MCF 10A (cell line): ENCODE data around the gene ARL11. TPM values are rescaled to one million over a fixed set of nuclear protein-coding genes. Genes with fewer than 3 reads are reported as not detected.
"Not testable (repeated sequence)": the region's sequence is repeated elsewhere in the genome, so short reads cannot be mapped to it uniquely, and the experiment has no call there.

Source experiments
- BruUV-seq: library from RNA; stranded (reverse); fragments of 400-500 nt; replicated peaks from 2 replicates; lab custom pipeline; 2021; lab: Mats Ljungman, UMichigan
- CTCF ChIA-PET: fragments of 300-600 bp; sonication (Branson Sonifier 250); formaldehyde crosslinking; extraction: SDS; loops from one replicate; lab custom pipeline; 2021; ENCODE audit warnings: antibody characterized with exemption, inconsistent platforms; lab: Yijun Ruan, JAX
- POLR2A ChIA-PET: fragments of 300-600, 350-650 bp; sonication (Branson Sonifier 250); formaldehyde crosslinking; extraction: SDS; loops from one replicate; lab custom pipeline; 2020; ENCODE audit warnings: antibody characterized with exemption, inconsistent platforms; lab: Yijun Ruan, JAX
- DNase-seq: peaks from one replicate; pipeline ENCODE4 v3.0.0-alpha.2; 2018; ENCODE audit not compliant: unreplicated experiment
- H3K27ac Mint-ChIP-seq: one replicate; pipeline ENCODE4 v1.8.0; 2022; ENCODE audit warnings: mild to moderate bottlenecking, low read depth, mixed read lengths; ENCODE audit not compliant: unreplicated experiment
- H3K27me3 Mint-ChIP-seq: one replicate; pipeline ENCODE4 v1.8.0; 2022; ENCODE audit warnings: mixed read lengths; ENCODE audit not compliant: insufficient read depth, unreplicated experiment
- H3K36me3 Mint-ChIP-seq: one replicate; pipeline ENCODE4 v1.8.0; 2022; ENCODE audit warnings: mild to moderate bottlenecking, moderate library complexity, mixed read lengths; ENCODE audit not compliant: insufficient read depth, unreplicated experiment
- H3K4me1 Mint-ChIP-seq: one replicate; pipeline ENCODE4 v1.8.0; 2022; ENCODE audit warnings: mixed read lengths; ENCODE audit not compliant: insufficient read depth, unreplicated experiment
- H3K4me3 Mint-ChIP-seq: one replicate; pipeline ENCODE4 v1.8.0; 2022; ENCODE audit warnings: mild to moderate bottlenecking, moderate library complexity, mixed read lengths; ENCODE audit not compliant: unreplicated experiment
- H3K9me3 Mint-ChIP-seq: one replicate; pipeline ENCODE4 v1.8.0; 2022; ENCODE audit warnings: mixed read lengths; ENCODE audit not compliant: unreplicated experiment
- intact Hi-C: fragments of 100-400 bp; cut with micrococcal nuclease; formaldehyde crosslinking; loops from 2 replicates; pipeline ENCODE4 v1.14.1; 2022
- total RNA-seq: library from RNA; stranded (reverse); gene quantifications from 2 replicates; pipeline ENCODE4 v1.2.3, GENCODE V29; 2022
- TF ChIP-seq, protein P1 (sequence below): fragments of 200-600 bp; IDR thresholded peaks from one replicate; pipeline ENCODE4 v1.8.0; 2022; ENCODE audit warnings: antibody characterized with exemption, mild to moderate bottlenecking; ENCODE audit not compliant: unreplicated experiment

ARL11 gene
- total RNA-seq, 1 experiment from 2014 or later, result not detected

DNA sequence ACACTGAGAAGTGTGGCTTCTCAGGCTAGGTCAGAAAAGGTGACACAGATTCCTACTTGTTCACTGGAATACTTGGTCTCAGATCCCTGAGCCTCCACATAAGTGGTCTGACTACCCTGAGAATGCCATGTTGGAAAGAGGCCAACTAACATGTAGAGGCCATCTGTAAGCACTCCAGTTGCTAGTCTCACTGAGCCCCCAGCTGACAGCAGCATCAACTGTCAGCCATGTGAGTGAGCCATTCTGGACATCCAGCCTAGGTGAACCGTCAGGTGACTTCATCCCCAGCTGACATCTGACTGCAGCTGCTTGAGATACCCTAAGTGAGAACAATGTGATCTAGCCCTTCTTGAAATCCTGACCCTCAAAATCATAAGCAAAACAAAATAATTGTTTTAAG lies 18.1 kb upstream of the ARL11 start:
- Mint-ChIP-seq H3K27ac (no peak overlapping the region), H3K36me3 (no peaks in the 10 kb centered on the region), H3K4me3 (no peak overlapping the region), H3K27me3 (no peaks in the 10 kb centered on the region), H3K4me1 (no peaks in the 10 kb centered on the region), H3K9me3 (no peaks in the 10 kb centered on the region)
- no peak for DNase-seq
- ChIA-PET CTCF (no interaction called here), POLR2A (no interaction called here)
- intact Hi-C loops, result no loop called here
- TF ChIP-seq, protein P1, sequence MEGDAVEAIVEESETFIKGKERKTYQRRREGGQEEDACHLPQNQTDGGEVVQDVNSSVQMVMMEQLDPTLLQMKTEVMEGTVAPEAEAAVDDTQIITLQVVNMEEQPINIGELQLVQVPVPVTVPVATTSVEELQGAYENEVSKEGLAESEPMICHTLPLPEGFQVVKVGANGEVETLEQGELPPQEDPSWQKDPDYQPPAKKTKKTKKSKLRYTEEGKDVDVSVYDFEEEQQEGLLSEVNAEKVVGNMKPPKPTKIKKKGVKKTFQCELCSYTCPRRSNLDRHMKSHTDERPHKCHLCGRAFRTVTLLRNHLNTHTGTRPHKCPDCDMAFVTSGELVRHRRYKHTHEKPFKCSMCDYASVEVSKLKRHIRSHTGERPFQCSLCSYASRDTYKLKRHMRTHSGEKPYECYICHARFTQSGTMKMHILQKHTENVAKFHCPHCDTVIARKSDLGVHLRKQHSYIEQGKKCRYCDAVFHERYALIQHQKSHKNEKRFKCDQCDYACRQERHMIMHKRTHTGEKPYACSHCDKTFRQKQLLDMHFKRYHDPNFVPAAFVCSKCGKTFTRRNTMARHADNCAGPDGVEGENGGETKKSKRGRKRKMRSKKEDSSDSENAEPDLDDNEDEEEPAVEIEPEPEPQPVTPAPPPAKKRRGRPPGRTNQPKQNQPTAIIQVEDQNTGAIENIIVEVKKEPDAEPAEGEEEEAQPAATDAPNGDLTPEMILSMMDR, result no peak
- no TSS peak for BruUV-seq

DNA sequence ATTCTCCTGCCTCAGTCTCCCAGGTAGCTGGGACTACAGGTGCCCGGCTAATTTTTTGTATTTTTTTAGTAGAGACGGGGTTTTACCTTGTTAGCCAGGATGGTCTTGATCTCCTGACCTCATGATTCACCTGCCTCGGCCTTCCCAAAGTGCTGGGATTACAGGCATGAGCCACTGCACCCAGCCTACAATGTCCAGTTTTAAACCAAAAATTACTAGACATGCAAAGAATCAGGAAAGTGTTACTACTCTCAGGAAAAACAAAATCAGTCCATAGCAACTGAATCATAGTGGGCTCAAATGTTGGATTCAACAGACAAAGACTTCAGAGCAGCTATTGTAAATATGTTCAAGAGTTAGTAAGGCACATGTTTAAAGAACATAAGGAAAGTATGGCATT lies 16.3 kb upstream of the ARL11 start:
- H3K36me3 Mint-ChIP-seq, H3K27me3 Mint-ChIP-seq, H3K9me3 Mint-ChIP-seq, intact Hi-C loops, BruUV-seq, H3K4me3 Mint-ChIP-seq, H3K4me1 Mint-ChIP-seq, DNase-seq, H3K27ac Mint-ChIP-seq: not testable (repeated sequence)
- POLR2A ChIA-PET, result interaction anchor here (0.5 to 0.7 kb wide), 2 partner anchors 11 to 313 kb away, joined by 3 read pairs; no protein-coding TSS in a partner anchor
- CTCF ChIA-PET, result interaction anchor here (0.6 to 0.9 kb wide), 4 partner anchors 58 to 1465 kb away, joined by 3 to 4 read pairs (median 3); no protein-coding TSS in a partner anchor

DNA sequence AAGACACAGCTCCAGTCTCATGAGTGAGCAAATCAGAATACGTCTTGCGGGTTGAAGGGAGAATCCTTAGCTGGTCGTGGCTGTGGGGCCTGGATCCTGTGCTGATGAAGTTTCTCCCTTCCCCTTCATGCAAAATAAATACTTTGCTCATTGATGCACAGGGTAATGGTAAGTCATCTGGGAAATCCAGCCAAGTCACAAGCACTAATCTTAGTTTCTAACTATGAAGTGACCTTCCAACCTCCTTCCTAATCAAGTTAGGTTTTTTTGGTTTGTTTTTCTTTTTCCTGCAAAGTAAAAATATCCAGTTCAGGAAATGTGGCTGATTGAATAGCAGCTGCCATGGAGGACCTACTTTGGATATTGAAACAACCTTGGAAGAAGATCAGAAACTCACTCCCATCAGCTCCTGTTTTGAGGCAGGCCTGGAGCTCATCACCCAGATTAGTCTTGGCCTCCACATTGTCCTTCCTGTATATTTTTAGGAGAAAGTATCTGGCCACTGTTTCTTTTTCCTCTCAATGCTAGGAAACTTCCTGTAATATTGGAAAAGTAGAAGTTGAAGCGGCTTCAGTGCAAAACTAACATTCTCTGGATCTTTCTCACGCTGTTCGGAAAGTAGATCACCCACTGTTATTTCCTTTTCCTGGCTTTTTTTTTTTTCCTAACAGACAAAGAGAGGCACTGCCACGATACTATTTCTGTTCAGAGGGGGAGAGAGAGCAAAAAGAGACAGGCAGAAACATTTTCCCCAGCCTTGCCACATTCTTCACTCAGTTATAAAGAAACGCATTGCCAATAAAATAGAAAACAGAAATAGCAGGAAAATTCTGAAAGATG lies 12.3 kb upstream of the ARL11 start:
- TF ChIP-seq, protein P1, result no peak
- H3K27me3 Mint-ChIP-seq, result no peaks in the 10 kb centered on the region
- H3K27ac Mint-ChIP-seq, result no peak overlapping the region
- intact Hi-C loops, result no loop called here
- H3K4me3 Mint-ChIP-seq, result no peak overlapping the region
- H3K9me3 Mint-ChIP-seq, result no peaks in the 10 kb centered on the region
- CTCF ChIA-PET, result interaction anchor here (0.6 to 1.0 kb wide), 2 partner anchors 9 to 90 kb away, joined by 3 to 4 read pairs; no protein-coding TSS in a partner anchor
- DNase-seq, result no peak
- POLR2A ChIA-PET, result interaction anchor here (0.6 to 1.0 kb wide), 2 partner anchors 9 to 11 kb away, joined by 3 read pairs; no protein-coding TSS in a partner anchor
- BruUV-seq, result no TSS peak
- no peaks in the 10 kb centered on the region for H3K4me1 Mint-ChIP-seq
- H3K36me3 Mint-ChIP-seq, result no peaks in the 10 kb centered on the region

DNA sequence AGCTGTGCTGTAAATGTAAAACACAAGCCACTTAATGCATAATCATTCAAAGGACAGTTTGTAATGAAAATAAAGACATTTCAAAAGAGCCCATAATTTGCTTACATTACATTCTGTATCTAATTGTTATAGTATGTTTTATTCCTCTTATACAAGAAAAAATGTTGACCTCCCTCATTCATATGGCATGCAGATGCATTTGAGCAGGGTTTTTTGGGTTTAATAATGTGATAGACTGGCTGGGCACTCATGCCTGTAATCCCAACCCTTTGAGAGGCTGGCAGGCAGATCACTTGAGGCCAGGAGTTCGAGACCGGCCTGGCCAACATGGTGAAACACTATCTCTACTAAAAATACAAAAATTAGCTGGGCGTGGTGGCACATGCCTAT lies 11.6 kb upstream of the ARL11 start:
- no TSS peak for BruUV-seq
- TF ChIP-seq, protein P1, result no peak
- no peaks in the 10 kb centered on the region for H3K27me3 Mint-ChIP-seq
- H3K4me3 Mint-ChIP-seq, result no peak overlapping the region
- intact Hi-C loops, result no loop called here
- ChIA-PET CTCF (interaction anchor here (0.9 to 1.0 kb wide), 2 partner anchors 8 to 10 kb away, joined by 3 to 5 read pairs; no protein-coding TSS in a partner anchor), POLR2A (interaction anchor here (0.6 to 1.0 kb wide), 3 partner anchors 10 to 17 kb away, joined by 3 read pairs; no protein-coding TSS in a partner anchor)
- H3K9me3 Mint-ChIP-seq, result no peaks in the 10 kb centered on the region
- no peaks in the 10 kb centered on the region for H3K4me1 Mint-ChIP-seq
- no peak overlapping the region for H3K27ac Mint-ChIP-seq
- no peaks in the 10 kb centered on the region for H3K36me3 Mint-ChIP-seq
- no peak for DNase-seq
